H9 (cell line): ENCODE data around the gene FAM53A. TPM values are rescaled to one million over a fixed set of nuclear protein-coding genes. Genes with fewer than 3 reads are reported as not detected.

Experiments used
- DNase-seq: peaks from one replicate; pipeline ENCODE4 v3.0.0-alpha.2; 2017
- H2AFZ ChIP-seq: one replicate; pipeline ENCODE4 v1.6.1; 2013; ENCODE audit warnings: mild to moderate bottlenecking, low read length, control low read depth, moderate library complexity
- H2AK5ac ChIP-seq: 2 replicates; pipeline ENCODE4 v1.6.1; 2013; ENCODE audit warnings: low read length, control low read depth, mixed read lengths; ENCODE audit not compliant: insufficient read length
- H2BK120ac ChIP-seq: one replicate; pipeline ENCODE4 v1.6.1; 2013; ENCODE audit warnings: low read depth, mild to moderate bottlenecking, low read length, control low read depth, inconsistent platforms; ENCODE audit not compliant: poor library complexity, severe bottlenecking
- H2BK12ac ChIP-seq: 2 replicates; pipeline ENCODE4 v1.6.1; 2013; ENCODE audit warnings: low read length, control low read depth, mixed read lengths, low read depth; ENCODE audit not compliant: insufficient read length
- H2BK15ac ChIP-seq: 2 replicates; pipeline ENCODE4 v1.6.1; 2013; ENCODE audit warnings: low read depth, low read length, control low read depth
- H2BK20ac ChIP-seq: one replicate; pipeline ENCODE4 v1.6.1; 2013; ENCODE audit warnings: low read depth, mild to moderate bottlenecking, low read length, control low read depth, inconsistent platforms; ENCODE audit not compliant: poor library complexity, severe bottlenecking
- H2BK5ac ChIP-seq: 2 replicates; pipeline ENCODE4 v1.6.1; 2013; ENCODE audit warnings: low read length, control low read depth, mixed read lengths; ENCODE audit not compliant: insufficient read length
- H3K14ac ChIP-seq: 2 replicates; pipeline ENCODE4 v1.6.1; 2013; ENCODE audit warnings: low read length, control low read depth; ENCODE audit not compliant: insufficient read depth
- H3K18ac ChIP-seq: 2 replicates; pipeline ENCODE4 v1.6.1; 2013; ENCODE audit warnings: low read depth, mild to moderate bottlenecking, mixed read lengths, low read length, control low read depth; ENCODE audit not compliant: insufficient read length
- H3K23ac ChIP-seq: 2 replicates; pipeline ENCODE4 v1.6.1; 2013; ENCODE audit warnings: low read length, control low read depth, mixed read lengths, low read depth; ENCODE audit not compliant: insufficient read length
- H3K23me2 ChIP-seq: 2 replicates; pipeline ENCODE4 v1.6.1; 2013; ENCODE audit warnings: low read depth, mild to moderate bottlenecking, mixed read lengths, low read length, control low read depth; ENCODE audit not compliant: insufficient read length, poor library complexity, severe bottlenecking
- H3K27ac ChIP-seq: 2 replicates; pipeline ENCODE4 v1.5.1; 2013; ENCODE audit warnings: low read length, control low read depth, mixed read lengths, low read depth; ENCODE audit not compliant: insufficient read length
- H3K27me3 ChIP-seq: 2 replicates; pipeline ENCODE4 v1.6.1; 2013; ENCODE audit warnings: low read length, control low read depth, inconsistent platforms; ENCODE audit not compliant: insufficient read depth
- H3K4ac ChIP-seq: 2 replicates; pipeline ENCODE4 v1.6.1; 2013; ENCODE audit warnings: low read depth, mild to moderate bottlenecking, control low read depth, inconsistent platforms, low read length, moderate library complexity
- H3K4me1 ChIP-seq: 2 replicates; pipeline ENCODE4 v1.6.1; 2013; ENCODE audit warnings: low read length, control low read depth, inconsistent platforms; ENCODE audit not compliant: insufficient read depth
- H3K4me2 ChIP-seq: 2 replicates; pipeline ENCODE4 v1.6.1; 2013; ENCODE audit warnings: low read length, control low read depth, mixed read lengths; ENCODE audit not compliant: insufficient read length, insufficient read depth
- H3K56ac ChIP-seq: 2 replicates; pipeline ENCODE4 v1.6.1; 2013; ENCODE audit warnings: low read depth, mild to moderate bottlenecking, mixed read lengths, low read length, control low read depth; ENCODE audit not compliant: insufficient read length
- H3K79me1 ChIP-seq: 2 replicates; pipeline ENCODE4 v1.6.1; 2013; ENCODE audit warnings: low read depth, mild to moderate bottlenecking, moderate library complexity, low read length, control low read depth, inconsistent platforms; ENCODE audit not compliant: insufficient read depth, poor library complexity, severe bottlenecking
- H3K79me2 ChIP-seq: 2 replicates; pipeline ENCODE4 v1.6.1; 2013; ENCODE audit warnings: low read length, control low read depth, inconsistent platforms; ENCODE audit not compliant: insufficient read depth
- H3K9ac ChIP-seq: 2 replicates; pipeline ENCODE4 v1.6.1; 2013; ENCODE audit warnings: low read length, control low read depth, mixed read lengths; ENCODE audit not compliant: insufficient read length; ENCODE audit errors: extremely low read depth
- H3K9me3 ChIP-seq: one replicate; pipeline ENCODE4 v1.6.1; 2013; ENCODE audit warnings: low read depth, low read length, inconsistent platforms; ENCODE audit not compliant: control insufficient read depth
- H3T11ph ChIP-seq: one replicate; pipeline ENCODE4 v1.6.1; 2013; ENCODE audit warnings: mild to moderate bottlenecking, low read length, control low read depth, inconsistent platforms
- H4K20me1 ChIP-seq: one replicate; pipeline ENCODE4 v1.6.1; 2013; ENCODE audit not compliant: control insufficient read depth, insufficient read length, insufficient read depth
- H4K5ac ChIP-seq: 2 replicates; pipeline ENCODE4 v1.6.1; 2013; ENCODE audit warnings: low read depth, mild to moderate bottlenecking, mixed read lengths, low read length, control low read depth; ENCODE audit not compliant: insufficient read length
- H4K8ac ChIP-seq: replicated peaks from 2 replicates; pipeline ENCODE4 v1.6.1; 2013; ENCODE audit warnings: low read length, control low read depth, mixed read lengths, low read depth; ENCODE audit not compliant: insufficient read length
- H4K91ac ChIP-seq: 2 replicates; pipeline ENCODE4 v1.6.1; 2013; ENCODE audit warnings: low read depth, mild to moderate bottlenecking, moderate library complexity, mixed read lengths, low read length, control low read depth; ENCODE audit not compliant: insufficient read length
- H3K27ac Mint-ChIP-seq, 3 experiments: 2 replicates in 2 of 3; 3 replicates in 1 of 3; pipeline ENCODE4 v1.8.0; 2020 to 2021; ENCODE audit warnings: mixed read lengths in 3 of 3, mild to moderate bottlenecking in 1 of 3, moderate library complexity in 1 of 3
- H3K27me3 Mint-ChIP-seq: 2 replicates; pipeline ENCODE4 v1.8.0; 2021; ENCODE audit warnings: low read depth, mild to moderate bottlenecking, moderate library complexity, mixed read lengths
- H3K36me3 Mint-ChIP-seq, 3 experiments: 2 replicates in 2 of 3; 3 replicates in 1 of 3; pipeline ENCODE4 v1.8.0; 2020 to 2021; ENCODE audit warnings: low read depth in 3 of 3, mixed read lengths in 3 of 3; ENCODE audit not compliant: insufficient read depth in 1 of 3
- H3K4me1 Mint-ChIP-seq, 2 experiments: 2 replicates each; pipeline ENCODE4 v1.8.0; 2020; ENCODE audit warnings: mixed read lengths in 2 of 2
- H3K4me3 Mint-ChIP-seq, 2 experiments: 2 replicates in 1 of 2; 3 replicates in 1 of 2; pipeline ENCODE4 v1.8.0; 2020 to 2021; ENCODE audit warnings: mild to moderate bottlenecking in 2 of 2, mixed read lengths in 2 of 2, moderate library complexity in 1 of 2
- H3K9me3 Mint-ChIP-seq, 2 experiments: 2 replicates in 1 of 2; 3 replicates in 1 of 2; pipeline ENCODE4 v1.8.0; 2020; ENCODE audit warnings: mild to moderate bottlenecking in 2 of 2, mixed read lengths in 2 of 2, moderate library complexity in 1 of 2
- WGBS: extraction: QIAGEN DNeasy Blood & Tissue Kit; methylation state at CpG from one replicate; pipeline ENCODE4 v1.1.7; 2013; ENCODE audit warnings: missing lambda C conversion rate, low lambda C conversion rate, mixed read lengths; ENCODE audit not compliant: insufficient read length; ENCODE audit errors: extremely low coverage; 5-methylcytosine and 5-hydroxymethylcytosine counted together
- total RNA-seq: library from RNA; stranded (reverse); gene quantifications from 2 replicates; pipeline ENCODE4 v1.2.1, GENCODE V29; 2021
- TF ChIP-seq, protein P1 (sequence below): fragments of 200-600 bp; sonication (generic); conservative IDR thresholded peaks from 3 replicates; pipeline ENCODE4 v1.8.0; 2021; ENCODE audit warnings: antibody characterized with exemption, mild to moderate bottlenecking

FAM53A gene
- total RNA-seq, 1 experiment from 2014 or later: 2.4 TPM

DNA sequence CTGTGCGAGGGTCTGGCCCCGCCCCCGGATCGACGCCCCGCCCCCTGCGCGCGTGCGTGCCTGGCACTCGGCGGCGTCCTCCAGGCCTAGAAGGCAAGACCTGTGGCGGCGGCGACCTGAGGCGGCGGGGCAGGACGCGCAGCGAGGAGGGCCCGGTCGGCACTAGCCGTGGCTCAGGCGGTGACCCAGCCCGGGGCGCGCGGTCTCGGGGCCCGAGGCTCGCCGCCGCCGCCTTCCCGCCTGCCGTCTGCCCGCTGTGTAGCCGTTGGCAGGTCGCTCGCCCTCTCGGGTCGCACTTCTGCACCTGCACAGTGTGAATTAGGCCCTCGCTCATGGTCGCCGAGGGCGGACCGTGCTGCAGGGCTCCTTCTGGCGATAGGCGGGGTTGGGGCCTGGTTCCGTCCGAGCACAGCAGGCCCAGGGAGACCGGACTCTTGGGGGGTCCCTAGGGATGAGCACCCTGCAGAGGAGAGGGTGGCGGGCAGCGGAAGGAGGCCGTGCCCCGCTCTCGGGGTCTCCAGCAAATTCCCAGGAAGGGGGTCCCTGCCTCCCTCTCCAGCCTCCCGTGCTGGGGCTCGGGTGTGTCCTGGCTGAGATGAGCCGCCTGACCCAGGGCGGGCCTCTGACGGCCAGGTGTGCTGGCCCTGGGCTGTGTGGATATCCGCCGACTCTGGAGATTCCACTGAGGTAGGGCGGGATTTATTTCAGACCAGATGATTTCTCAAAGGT is 557 bp upstream of the FAM53A start:
- Histone ChIP-seq H3K56ac (no peak overlapping the region), H3K27ac (no peak overlapping the region), H3K4ac (no peak overlapping the region), H4K5ac (no peak overlapping the region), H3K79me1 (no peaks in the 10 kb centered on the region), H3K18ac (no peak overlapping the region), H3K23me2 (peaks cover 2% of the 10 kb centered on the region), H4K20me1 (no peaks in the 10 kb centered on the region), H2BK5ac (no peak overlapping the region), H3K9me3 (no peaks in the 10 kb centered on the region), H2BK15ac (no peak overlapping the region), H4K8ac (no peak overlapping the region), H4K91ac (no peak overlapping the region), H3K23ac (no peak overlapping the region), H3K27me3 (peaks cover 7% of the 10 kb centered on the region; the same call in 1 of the 2 replicates), H3K79me2 (no peaks in the 10 kb centered on the region), H2BK120ac (no peak overlapping the region), H3K14ac (peak overlapping the region; percentile 45; the same call in 1 of the 2 replicates), H2AK5ac (no peak overlapping the region), H3K9ac (no peak overlapping the region), H3T11ph (no peak overlapping the region), H2AFZ (no peak overlapping the region), H3K4me1 (no peaks in the 10 kb centered on the region), H2BK12ac (no peak overlapping the region), H3K4me2 (peak overlapping the region; percentile 40), H2BK20ac (no peak overlapping the region)
- Mint-ChIP-seq H3K4me1 (peaks cover 16% of the 10 kb centered on the region in 2 experiments), H3K9me3 (peaks cover 2% of the 10 kb centered on the region in 2 experiments; a peak in 1 of 5 replicates), H3K4me3 (peak overlapping the region; percentile 53 to 73), H3K36me3 (peaks cover 0 to 3% (median 2%) of the 10 kb centered on the region in 3 experiments; a peak in 1 of 7 replicates), H3K27me3 (peaks cover 29% of the 10 kb centered on the region), H3K27ac (no peak overlapping the region)
- no CpG with 5 or more reads among the region's 66 CpGs for WGBS
- TF ChIP-seq, protein P1, sequence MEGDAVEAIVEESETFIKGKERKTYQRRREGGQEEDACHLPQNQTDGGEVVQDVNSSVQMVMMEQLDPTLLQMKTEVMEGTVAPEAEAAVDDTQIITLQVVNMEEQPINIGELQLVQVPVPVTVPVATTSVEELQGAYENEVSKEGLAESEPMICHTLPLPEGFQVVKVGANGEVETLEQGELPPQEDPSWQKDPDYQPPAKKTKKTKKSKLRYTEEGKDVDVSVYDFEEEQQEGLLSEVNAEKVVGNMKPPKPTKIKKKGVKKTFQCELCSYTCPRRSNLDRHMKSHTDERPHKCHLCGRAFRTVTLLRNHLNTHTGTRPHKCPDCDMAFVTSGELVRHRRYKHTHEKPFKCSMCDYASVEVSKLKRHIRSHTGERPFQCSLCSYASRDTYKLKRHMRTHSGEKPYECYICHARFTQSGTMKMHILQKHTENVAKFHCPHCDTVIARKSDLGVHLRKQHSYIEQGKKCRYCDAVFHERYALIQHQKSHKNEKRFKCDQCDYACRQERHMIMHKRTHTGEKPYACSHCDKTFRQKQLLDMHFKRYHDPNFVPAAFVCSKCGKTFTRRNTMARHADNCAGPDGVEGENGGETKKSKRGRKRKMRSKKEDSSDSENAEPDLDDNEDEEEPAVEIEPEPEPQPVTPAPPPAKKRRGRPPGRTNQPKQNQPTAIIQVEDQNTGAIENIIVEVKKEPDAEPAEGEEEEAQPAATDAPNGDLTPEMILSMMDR: no peak
- DNase-seq: no peak
